DMS114 treated with DMSO at 0.1 percent for 48 hours (cell line): Measurements from ENCODE around the gene PID1.

ENCODE experiments used
- DNase-seq: peaks from one replicate; lab custom pipeline; 2025; ENCODE audit not compliant: unreplicated experiment; lab: John Stamatoyannopoulos, UW

PID1 gene, protein sequence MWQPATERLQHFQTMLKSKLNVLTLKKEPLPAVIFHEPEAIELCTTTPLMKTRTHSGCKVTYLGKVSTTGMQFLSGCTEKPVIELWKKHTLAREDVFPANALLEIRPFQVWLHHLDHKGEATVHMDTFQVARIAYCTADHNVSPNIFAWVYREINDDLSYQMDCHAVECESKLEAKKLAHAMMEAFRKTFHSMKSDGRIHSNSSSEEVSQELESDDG

DNA sequence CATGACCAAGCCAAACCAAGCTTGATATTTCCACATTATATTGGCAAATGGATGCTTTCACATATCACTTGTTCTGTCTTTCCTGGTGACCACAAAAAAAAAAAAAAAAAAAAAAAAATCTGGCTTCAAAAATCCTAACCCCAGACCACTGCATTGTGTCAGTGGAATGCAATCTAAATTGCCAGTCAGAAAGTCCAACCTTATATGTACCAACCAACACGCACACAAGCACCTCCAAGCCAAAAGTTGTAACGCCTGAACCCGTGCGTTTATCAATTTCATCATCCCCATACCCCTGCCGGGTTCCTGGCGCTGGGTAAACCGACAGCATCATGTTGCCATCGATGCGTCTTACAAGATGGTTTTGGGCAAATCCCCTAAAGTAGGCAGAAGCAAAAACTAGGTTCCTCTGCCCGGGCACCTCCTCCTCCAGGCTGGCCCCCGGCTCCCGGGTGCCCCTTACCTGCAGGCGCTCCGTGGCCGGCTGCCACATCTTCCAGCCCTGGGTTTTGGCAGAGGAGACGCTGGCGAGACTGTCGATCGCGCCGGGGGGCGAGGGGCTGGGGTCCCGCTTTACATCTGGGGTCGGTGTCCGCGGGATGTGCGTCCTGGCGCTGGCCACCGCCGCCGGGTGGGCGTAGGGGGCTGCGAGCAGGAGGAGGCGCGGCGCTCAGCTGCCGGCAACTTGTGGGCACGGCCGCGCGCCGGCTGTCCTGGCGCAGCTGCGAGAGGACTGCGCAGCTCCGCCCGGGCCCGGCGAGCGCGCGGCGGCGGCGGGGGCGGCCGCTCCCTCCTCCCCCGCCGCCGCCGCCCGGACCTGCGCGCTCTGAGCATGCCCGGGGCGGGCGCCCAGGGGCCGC is at the start of gene PID1:
Gene PID1, minus strand, starts transcription at position 737 of the 860 bp plus-strand sequence. Its CDS starts 244 bp downstream, at position 493.
- DNase-seq = no peak

DNA sequence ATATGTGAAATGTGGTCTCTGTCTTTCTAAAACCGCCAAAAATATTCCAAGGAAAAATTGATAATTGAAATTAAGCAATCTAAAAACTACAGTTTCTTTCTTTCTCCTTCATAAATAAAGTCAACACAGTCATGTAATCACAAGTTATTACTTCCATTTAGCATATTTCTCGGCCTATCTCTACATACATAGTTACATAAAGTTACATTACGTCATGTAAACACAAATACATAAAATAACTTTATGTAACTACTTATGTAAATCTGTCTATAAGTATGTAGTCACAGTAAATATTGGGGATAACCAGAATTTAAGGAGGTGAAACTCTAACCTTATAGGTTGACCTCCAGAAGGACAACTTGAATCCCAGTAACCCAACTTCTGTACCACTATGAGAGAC is 48.5 kb upstream of the PID1 start:
- DNase-seq = no peak

DNA sequence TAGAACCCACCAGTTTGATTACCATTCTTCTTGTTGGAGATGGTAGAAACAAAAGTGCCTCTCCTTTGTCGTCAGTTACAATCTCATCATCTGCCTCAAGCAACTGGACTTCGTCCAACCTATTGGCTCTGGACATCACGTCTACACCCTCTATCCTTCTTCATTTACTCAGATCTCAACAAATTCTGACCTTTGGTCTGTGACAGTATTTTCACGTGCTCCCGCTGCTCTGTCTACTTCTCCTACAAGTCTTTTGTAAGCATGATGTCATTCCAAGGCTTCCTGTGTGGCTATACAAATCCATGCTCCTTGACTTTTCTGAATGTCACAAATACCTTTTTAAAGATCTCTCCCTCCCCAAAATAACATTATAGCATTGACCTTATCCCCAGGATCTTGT is 43.0 kb upstream of the PID1 start:
- DNase-seq = no peak

DNA sequence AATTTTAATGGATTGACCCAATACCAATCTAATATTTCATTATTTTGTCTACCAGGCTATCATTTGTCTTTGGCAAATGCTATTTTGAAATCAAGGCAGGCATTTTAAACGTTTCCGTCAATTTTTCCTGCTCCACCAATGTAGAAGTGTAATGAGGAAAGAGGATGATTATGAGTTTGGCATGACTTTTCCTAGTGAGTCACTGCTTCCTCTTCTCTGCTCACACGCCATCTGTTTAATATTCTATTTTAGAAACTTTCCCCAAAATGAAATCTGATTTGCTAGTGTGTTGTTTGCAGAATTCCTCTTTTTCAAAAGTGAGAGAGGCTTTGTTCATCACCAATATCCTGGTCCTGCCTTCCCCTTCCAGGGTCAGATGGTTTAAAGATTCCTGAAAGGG is 42.5 kb upstream of the PID1 start:
- DNase-seq = no peak

DNA sequence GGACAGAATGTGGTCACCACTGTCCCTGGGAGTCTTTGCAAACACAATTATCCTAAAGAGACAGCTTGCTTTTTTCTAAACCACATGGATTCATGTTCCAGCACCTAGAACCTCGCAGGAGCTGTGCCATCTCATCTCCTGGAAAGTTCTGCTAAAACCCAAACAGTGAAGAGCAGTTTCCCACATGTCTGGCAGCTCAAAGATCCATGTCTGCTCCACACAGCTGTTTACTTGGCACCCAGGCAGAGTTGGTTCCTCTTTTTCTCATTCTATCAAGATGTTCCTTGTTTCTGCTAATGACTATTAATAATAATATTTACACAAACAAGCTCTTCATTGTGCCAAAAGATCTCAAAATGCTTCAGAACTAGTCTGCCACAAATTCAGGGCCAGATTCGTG is 30.1 kb upstream of the PID1 start:
- no peak for DNase-seq

DNA sequence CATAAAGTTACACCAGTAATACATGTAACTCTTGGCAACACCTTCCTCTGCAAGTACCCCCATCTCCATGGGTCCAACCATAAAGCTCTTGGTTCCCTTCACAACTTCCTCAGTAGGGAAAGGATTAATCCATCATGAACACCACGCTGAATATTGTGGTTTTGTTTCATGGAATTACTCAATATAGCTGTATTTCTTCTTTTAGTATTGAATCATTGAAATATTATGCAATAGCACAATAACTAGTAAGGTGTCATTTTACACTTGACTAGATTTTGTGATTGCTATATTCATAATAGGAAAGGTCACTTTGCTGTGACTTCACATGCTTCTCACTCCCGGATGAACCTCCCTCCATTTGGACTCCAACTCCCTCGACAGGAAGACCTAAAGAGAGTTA is 29.7 kb upstream of the PID1 start:
- no peak for DNase-seq

DNA sequence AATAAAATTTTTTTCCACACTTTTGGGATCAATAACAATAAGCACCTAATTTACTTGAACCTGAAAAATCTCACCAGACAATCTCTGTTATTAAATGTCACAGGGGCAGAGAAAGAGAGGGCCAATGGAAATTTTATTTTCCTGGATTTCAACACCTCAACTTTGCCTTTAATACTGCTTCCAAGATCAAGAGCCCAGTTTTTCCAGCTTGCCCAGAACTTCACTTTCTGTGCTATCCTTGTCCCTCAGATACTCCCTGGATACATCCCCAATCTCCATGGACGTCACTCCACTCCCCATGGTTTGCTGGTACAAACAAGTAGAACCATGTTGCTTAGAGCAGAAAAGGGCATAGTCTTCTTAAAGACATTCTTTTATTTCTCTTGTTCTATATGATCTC is 29.3 kb upstream of the PID1 start:
- DNase-seq = no peak

DNA sequence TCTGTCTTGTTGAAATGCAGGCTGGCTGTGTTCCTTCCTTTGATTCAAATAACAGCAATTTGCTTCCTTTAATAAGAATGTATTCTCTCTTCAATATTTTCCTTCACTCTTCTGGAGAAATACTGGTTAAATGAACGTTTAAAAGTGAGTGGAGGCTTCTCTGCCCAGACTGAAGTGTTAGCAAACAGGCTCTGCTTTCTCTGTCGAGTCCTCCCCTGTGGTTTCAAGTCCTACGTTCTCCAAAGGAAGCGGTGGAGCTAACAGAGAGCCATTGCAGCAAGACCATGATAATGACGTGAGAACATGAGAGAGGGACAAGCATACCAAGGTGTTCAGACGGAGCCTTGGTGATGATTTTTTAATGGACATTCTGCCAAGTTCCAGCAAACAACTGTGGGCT is 26.2 kb upstream of the PID1 start:
- DNase-seq = no peak

DNA sequence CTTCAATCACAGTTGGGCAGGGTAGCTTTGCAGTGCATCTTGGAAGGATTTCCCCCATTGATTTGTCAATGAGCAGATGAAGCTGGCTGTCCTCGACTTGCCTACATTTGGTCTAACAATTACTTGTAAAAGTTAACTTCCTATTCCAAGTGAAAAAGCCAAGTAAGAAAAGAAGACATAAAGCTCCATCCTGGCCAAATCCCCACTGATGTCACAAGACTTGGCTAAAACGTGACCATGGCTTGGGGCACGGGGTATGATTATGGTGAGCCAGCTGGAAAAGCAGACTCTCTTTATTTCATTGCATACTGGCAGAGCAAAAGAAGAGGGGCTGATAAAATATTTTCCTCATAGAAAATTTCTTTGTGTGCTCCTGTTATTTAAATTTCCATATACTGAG is 25.4 kb upstream of the PID1 start:
- DNase-seq = no peak

DNA sequence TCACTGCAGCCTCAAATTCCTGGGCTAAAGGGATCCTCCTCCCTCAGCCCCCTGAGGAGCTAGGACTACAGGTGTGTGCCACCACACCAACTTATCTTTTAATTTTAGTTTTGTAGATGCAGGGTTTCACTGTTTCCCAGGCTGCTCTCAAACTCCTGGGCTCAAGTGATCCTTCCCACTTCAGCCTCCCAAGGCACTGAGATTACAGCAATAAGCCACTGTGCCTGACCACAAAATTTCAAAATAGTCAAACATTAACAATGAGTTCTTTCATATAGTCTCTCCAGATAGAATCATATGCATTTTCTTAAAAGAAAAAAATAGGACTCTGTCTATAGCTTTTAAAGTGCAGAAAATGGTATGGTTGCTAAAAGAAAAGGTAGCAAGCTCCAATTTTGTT is 24.9 kb upstream of the PID1 start:
- DNase-seq = no peak

DNA sequence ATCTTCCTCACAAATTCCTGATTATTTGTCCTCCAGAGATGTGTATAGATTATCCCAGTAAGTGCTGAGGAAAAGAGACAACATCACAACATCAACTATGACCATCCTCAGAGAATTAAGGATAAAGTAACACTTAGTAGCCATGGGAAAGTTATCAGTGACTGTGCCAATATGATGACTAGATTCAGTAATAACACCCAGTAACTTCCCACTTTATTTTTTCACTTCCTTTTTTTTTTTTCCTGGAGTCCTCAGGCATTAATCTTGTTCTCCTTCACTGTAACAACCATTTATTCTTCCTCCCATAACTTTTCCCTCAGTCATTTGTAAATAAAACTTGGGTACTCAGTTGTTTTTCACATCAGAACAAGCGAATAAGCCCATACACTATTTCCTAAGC is 16.7 kb upstream of the PID1 start:
- no peak for DNase-seq

DNA sequence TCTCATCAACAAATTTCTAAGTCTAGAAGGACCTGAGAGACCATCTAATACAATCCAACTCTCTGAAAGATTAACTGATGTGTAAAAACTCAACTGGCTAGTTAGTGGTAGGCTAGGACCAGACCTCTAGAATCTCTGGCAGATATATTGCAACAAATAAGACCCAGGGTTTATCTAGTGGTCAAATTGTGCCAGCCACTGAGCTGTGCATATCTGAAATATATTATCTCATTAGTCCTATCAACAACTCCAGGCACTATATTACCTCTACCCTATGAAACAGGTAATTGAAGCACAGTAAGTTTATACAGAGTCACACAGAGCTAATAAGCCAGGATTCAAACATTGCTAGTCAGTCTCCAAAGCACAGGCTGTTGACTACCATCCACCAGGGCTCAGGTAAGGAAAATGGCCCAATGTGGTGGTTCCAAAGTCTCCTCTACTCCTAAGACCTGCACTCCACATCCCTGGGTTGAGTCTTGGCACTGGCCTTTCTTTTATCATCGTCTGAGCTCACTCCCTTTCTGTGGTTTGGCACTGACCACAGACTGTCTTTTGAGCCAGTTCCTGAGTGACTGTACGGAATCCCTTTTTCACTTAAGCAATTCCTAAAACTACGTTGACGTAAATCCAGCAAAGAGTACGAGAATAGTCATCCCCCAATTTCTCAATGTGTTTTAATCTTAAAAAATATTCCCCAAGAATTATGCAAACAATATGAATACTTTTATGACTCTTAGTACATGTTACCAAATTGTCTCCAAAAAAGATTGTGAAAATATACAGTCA is 11.9 kb upstream of the PID1 start:
- DNase-seq = no peak

DNA sequence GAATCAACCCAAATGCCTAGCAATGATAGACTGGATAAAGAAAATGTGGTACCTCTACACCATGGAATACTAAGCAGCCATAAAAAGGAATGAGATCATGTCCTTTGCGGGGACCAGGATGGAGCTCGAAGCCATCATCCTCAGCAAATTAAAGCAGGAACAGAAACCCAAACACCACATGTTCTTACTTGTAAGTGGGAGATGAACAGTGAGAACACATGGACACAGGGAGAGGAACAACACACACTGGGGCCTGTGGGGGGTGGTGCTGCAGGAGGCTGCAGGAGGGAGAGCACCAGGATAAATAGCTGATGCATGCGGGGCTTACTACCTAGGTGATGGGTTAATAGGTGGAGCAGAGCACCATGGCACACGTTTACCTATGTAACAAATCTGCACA is 8.4 kb upstream of the PID1 start:
- DNase-seq = no peak

DNA sequence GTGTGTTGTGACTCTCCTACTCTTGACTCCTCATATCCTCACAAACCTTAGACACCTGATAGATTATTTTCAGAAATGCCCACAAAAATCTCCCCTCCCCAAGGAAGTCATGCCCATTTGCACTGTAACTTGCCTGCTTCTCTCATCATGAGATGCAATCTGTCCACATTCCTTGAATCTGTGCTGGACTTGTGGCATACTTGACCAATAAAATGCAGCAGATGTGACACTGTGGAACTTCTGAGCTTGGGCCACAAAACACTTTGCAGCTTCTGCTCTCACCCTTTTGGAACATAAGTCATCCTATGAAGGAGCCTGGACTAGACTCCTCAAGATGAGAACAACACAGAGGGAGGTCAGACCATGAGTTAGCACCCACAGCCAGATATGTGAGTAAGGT is 4.4 kb upstream of the PID1 start:
- no peak for DNase-seq

DNA sequence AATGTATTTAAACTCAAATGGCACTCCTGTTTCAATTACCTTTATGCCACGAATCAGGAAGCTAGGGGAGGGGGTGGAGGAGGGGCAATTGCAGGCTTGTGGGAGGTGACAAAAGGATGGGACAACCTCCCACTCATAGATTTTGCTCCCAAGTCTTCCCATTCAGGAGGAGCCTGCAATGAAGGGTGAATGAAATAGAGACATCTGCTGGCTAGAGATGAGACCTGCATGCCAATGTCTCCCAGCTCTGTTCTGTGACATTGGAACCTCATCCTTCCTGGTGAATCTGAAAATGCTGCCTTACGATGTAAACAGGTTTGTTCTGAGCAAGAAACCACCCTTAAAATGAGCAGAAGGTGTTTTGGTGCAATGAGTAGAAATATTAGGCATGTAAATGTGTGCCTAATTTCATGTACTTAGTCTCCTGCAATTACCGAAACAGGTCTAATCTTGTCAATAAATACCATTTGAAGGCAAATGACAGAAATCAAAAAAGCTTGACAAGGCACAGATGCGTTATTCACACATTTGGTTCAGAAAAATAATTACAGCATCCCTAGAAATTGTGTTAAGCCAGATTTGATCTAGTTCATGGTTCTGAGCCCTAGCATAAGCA is 2.7 kb upstream of the PID1 start:
- DNase-seq = peak; percentile 64

DNA sequence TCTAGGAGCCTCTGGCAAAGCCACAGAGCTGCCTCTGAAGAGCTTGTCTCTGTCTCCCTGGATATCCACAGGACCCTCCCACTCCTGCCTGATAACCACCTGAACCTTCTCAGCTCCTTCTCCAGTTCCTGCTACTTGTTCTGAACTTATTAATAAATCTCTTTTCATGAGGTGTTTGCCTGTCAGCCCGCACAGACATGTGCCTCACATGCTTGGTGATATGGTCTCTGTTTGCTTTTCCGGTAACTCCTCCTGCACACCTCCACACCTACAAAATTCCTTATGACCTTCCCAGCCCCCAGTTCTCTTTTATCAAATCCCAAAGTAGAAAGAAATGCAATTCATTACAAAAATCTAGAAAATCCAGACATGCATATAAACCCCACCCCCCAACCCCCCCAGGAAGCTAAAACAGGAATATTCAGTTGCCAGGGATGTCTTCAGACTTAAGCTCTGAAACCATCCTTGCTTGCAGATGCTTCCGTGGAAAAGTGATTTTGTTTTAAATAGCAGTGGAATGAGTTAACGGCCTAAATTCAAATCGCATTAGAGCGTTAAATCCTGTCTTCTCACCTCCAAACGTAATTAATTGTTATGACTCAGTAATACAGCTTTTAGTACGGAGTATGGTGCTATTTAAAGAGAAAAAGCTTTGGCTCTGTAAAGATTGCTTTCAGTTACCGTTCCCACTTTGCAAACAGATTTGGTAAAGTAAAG is 2.1 kb upstream of the PID1 start:
- no peak for DNase-seq

DNA sequence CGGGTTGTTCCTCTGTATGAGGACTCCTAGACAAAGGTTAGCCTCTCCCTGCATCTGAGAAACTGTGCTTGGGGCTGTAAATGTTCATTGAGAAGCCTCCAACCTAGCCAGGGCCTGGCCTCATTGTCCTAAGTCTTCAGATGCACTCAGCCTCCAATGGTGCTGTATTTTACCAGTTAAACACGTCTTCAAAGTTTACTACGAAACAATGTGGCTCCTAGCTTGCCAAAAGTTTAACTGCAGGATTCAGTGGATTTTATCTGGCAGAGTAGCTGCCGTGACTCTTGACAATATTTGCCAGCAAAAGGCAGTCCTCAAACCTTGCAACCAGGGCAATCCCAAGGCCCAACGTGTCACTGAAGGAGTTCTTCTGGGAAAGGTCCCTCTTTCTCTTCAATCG is 1.1 kb downstream of the PID1 start:
- no peak for DNase-seq

DNA sequence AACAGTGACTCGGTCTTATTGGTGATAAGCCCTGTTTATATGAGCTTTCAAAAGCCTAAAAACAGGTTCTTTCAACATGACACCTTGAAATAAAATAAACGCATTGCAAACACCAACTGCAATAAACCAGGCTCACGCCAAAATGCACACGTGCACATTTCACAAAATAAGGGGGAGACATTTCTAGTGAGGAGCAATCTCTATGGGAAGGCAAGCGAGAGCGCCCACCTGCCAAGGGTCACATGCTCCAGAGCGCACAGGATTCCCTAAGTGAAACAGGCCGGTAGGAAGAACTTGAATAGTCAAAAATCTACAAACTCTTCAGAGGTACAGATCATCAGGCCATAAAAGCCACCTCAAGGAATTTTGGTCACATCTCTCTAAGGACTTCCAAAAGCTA is 1.9 kb downstream of the PID1 start:
- DNase-seq = no peak

DNA sequence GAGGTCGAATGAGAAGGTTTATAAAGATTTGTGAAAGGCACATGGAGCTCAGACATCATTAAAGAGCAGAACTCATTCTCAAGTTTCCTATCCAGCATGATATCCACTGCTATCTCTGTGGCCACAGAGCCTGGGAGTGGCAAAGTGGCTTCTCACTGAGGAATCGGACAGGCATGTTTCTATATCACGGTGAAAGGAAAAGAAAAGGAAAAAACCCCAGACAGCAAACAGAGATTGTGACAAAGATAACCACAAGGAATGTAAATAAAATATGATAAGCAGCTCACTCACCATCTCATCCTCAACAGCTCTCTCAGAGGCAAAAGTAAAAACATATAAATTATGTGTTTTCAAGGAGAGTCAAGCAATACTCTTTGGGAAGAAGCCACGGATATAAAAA is 2.5 kb downstream of the PID1 start:
- DNase-seq = no peak

DNA sequence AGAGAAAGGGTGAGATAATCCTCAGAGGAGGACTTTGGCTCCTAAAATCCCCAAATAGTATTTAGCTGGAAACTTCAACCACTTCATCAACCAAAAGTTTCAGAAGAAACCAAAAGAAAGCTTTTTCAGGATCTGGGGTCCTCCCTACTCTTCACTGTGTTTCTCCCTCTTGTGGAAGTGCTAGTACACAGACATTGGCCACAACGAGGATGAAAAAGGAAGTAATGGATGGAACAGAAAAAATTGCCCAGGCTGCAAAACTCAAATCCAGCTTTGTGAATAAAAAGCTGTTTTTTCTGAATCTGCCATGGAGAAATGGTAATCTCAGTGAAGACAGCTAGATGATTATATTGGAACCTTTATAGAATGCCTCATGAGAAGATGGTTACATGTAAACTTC is 4.0 kb downstream of the PID1 start:
- no peak for DNase-seq

DNA sequence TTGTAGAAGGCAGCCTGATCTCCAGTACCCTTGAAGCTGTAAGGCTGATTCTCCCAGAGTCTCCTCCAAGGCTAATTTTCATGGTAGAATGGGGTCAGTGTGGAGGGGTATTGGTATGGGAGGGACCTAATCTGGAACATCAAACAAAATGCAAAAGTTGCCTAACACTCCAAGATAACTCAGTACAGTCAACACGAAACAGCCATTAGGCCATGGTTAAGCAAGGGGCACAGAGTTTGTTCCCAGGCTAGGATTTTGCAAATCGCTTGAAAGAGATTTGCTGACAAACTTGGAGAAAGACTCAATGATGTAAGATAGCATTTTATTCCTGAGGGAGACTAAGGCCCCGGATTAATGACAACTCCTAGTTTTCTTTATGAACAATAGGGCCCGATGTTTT is 5.4 kb downstream of the PID1 start:
- DNase-seq = no peak
